Panc1 (cell line): ENCODE results near the gene WNK4.

Experiments
- CTCF ChIP-seq: fragments of 450-650 bp; IDR thresholded peaks from 2 replicates; pipeline ENCODE4 v1.5.1; 2017; ENCODE audit warnings: mild to moderate bottlenecking
- POLR2AphosphoS5 ChIP-seq: IDR thresholded peaks from 2 replicates; pipeline ENCODE4 v1.6.1; 2012; ENCODE audit warnings: mild to moderate bottlenecking, low read depth, low read length, moderate library complexity
- TF ChIP-seq, protein P1 (sequence below), 2 experiments: IDR thresholded peaks; 2 replicates each; pipeline ENCODE4 v1.6.1; 2011 to 2012; ENCODE audit warnings: low read depth in 2 of 2, control low read depth in 1 of 2, low read length in 1 of 2, mild to moderate bottlenecking in 1 of 2, moderate library complexity in 1 of 2; ENCODE audit not compliant: insufficient read depth in 1 of 2

- TF ChIP-seq, protein P1, sequence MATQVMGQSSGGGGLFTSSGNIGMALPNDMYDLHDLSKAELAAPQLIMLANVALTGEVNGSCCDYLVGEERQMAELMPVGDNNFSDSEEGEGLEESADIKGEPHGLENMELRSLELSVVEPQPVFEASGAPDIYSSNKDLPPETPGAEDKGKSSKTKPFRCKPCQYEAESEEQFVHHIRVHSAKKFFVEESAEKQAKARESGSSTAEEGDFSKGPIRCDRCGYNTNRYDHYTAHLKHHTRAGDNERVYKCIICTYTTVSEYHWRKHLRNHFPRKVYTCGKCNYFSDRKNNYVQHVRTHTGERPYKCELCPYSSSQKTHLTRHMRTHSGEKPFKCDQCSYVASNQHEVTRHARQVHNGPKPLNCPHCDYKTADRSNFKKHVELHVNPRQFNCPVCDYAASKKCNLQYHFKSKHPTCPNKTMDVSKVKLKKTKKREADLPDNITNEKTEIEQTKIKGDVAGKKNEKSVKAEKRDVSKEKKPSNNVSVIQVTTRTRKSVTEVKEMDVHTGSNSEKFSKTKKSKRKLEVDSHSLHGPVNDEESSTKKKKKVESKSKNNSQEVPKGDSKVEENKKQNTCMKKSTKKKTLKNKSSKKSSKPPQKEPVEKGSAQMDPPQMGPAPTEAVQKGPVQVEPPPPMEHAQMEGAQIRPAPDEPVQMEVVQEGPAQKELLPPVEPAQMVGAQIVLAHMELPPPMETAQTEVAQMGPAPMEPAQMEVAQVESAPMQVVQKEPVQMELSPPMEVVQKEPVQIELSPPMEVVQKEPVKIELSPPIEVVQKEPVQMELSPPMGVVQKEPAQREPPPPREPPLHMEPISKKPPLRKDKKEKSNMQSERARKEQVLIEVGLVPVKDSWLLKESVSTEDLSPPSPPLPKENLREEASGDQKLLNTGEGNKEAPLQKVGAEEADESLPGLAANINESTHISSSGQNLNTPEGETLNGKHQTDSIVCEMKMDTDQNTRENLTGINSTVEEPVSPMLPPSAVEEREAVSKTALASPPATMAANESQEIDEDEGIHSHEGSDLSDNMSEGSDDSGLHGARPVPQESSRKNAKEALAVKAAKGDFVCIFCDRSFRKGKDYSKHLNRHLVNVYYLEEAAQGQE (IDR thresholded peaks at IDR 0.05; ENCODE audit: insufficient read depth in 1 of 2, low read depth in 2 of 2, low read length in 1 of 2), result no peak
- TF ChIP-seq CTCF (no peak), POLR2AphosphoS5 (no peak)
Measured at GRCh38 chr17:42774066-42774745, 6.2 kb upstream of the WNK4 start.
